ENCODE results near the gene NECTIN1.

NECTIN1 gene

DNA sequence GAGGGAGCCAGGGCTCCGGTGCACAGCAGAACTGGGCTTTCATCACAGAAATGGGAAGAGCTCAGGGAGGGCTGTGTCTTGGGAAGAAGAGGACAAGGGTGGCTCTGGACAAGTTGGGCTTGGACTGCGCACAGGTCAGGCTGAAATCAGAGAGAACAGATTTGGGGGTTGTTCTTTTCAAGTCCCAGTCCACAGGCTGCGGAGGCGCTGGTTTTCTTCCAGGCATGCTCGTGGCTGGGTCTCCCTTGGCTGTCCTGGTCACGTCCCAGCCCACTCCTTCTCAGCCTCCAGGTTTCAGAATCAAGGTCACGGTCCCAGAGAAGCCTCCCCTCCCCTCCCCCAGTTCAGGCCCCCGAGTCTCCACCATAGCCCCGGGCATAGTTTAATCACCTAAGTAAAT, 17.0 kb downstream of the NECTIN1 start:
- no peak overlapping the region for H3K18ac ChIP-seq (ENCODE audit: low read length)
- peaks cover 30% of the 10 kb centered on the region for H3K4me1 ChIP-seq (ENCODE audit: control insufficient read depth, low read depth, low read length)
- WGBS (ENCODE audit: extremely low coverage, insufficient coverage, low lambda C conversion rate): no CpG with 5 or more reads among the region's 9 CpGs

GRCh38 chr11:119711476-119711875, 17.5 kb downstream of the NECTIN1 start:
- no peak overlapping the region for H3K4me3 ChIP-seq (ENCODE audit: low read length)
- H3K36me3 ChIP-seq (ENCODE audit: control insufficient read depth, insufficient read depth, low read length): no peaks in the 10 kb centered on the region
- peaks cover 24% of the 10 kb centered on the region for H3K79me1 ChIP-seq (ENCODE audit: low read length)
- H3K4me1 ChIP-seq (ENCODE audit: control insufficient read depth, low read depth, low read length): peaks cover 30% of the 10 kb centered on the region
- no peak overlapping the region for H3K9ac ChIP-seq (ENCODE audit: low read length)
- H4K5ac ChIP-seq (ENCODE audit: low read length): no peak overlapping the region
- H3K79me2 ChIP-seq (ENCODE audit: control insufficient read depth, insufficient read depth, low read length): peaks cover 23% of the 10 kb centered on the region
- no peak overlapping the region for H2BK5ac ChIP-seq (ENCODE audit: low read length)
- no peak overlapping the region for H2AK5ac ChIP-seq (ENCODE audit: low read length)
- H3K4me2 ChIP-seq (ENCODE audit: low read length): no peak overlapping the region
- no peak for DNase-seq
- H3K4ac ChIP-seq (ENCODE audit: low read depth, low read length): no peak overlapping the region
- no peak overlapping the region for H3K27ac ChIP-seq (ENCODE audit: low read depth, low read length)
- H2BK15ac ChIP-seq (replicated peaks; ENCODE audit: low read depth): no peak overlapping the region
- H2BK120ac ChIP-seq (ENCODE audit: low read depth, low read length): no peak overlapping the region
- peak overlapping the region; percentile 35 for H3K56ac ChIP-seq (ENCODE audit: low read length)
- no CpG with 5 or more reads among the region's 4 CpGs for WGBS (ENCODE audit: extremely low coverage, insufficient coverage, low lambda C conversion rate)
- no peak overlapping the region for H3K18ac ChIP-seq (ENCODE audit: low read length)
- H3K27me3 ChIP-seq (ENCODE audit: insufficient read depth, low read length, poor library complexity): no peaks in the 10 kb centered on the region
- no peak overlapping the region for H3K23ac ChIP-seq (ENCODE audit: low read length)
- H4K8ac ChIP-seq (ENCODE audit: low read depth, low read length): no peak overlapping the region

More for the DNA sequence above, 17.0 kb downstream of the NECTIN1 start:
- Histone ChIP-seq H3K4me3 (ENCODE audit: low read length) (no peak overlapping the region), H3K9ac (ENCODE audit: low read length) (no peak overlapping the region), H2BK15ac (replicated peaks; ENCODE audit: low read depth) (no peak overlapping the region), H3K27me3 (ENCODE audit: insufficient read depth, low read length, poor library complexity) (no peaks in the 10 kb centered on the region), H4K5ac (ENCODE audit: low read length) (no peak overlapping the region), H3K23ac (ENCODE audit: low read length) (no peak overlapping the region), H3K36me3 (ENCODE audit: control insufficient read depth, insufficient read depth, low read length) (no peaks in the 10 kb centered on the region), H4K8ac (ENCODE audit: low read depth, low read length) (no peak overlapping the region), H2BK120ac (ENCODE audit: low read depth, low read length) (no peak overlapping the region), H3K27ac (ENCODE audit: low read depth, low read length) (no peak overlapping the region), H3K4me2 (ENCODE audit: low read length) (no peak overlapping the region), H2AK5ac (ENCODE audit: low read length) (no peak overlapping the region), H2BK5ac (ENCODE audit: low read length) (no peak overlapping the region), H3K79me1 (ENCODE audit: low read length) (peaks cover 27% of the 10 kb centered on the region), H3K56ac (ENCODE audit: low read length) (peak overlapping the region; percentile 35), H3K4ac (ENCODE audit: low read depth, low read length) (no peak overlapping the region), H3K79me2 (ENCODE audit: control insufficient read depth, insufficient read depth, low read length) (peaks cover 26% of the 10 kb centered on the region)
- DNase-seq: no peak

- DNase-seq: no peak
- Histone ChIP-seq H3K4me3 (ENCODE audit: low read length) (no peak overlapping the region), H2BK15ac (replicated peaks; ENCODE audit: low read depth) (no peak overlapping the region), H3K56ac (ENCODE audit: low read length) (no peak overlapping the region), H3K79me2 (ENCODE audit: control insufficient read depth, insufficient read depth, low read length) (peaks cover 16% of the 10 kb centered on the region), H3K4me2 (ENCODE audit: low read length) (no peak overlapping the region), H3K27ac (ENCODE audit: low read depth, low read length) (no peak overlapping the region), H4K8ac (ENCODE audit: low read depth, low read length) (no peak overlapping the region), H2AK5ac (ENCODE audit: low read length) (no peak overlapping the region), H3K9ac (ENCODE audit: low read length) (no peak overlapping the region), H3K23ac (ENCODE audit: low read length) (no peak overlapping the region), H3K27me3 (ENCODE audit: insufficient read depth, low read length, poor library complexity) (no peaks in the 10 kb centered on the region), H3K36me3 (ENCODE audit: control insufficient read depth, insufficient read depth, low read length) (no peaks in the 10 kb centered on the region), H3K79me1 (ENCODE audit: low read length) (peaks cover 20% of the 10 kb centered on the region), H3K18ac (ENCODE audit: low read length) (no peak overlapping the region), H2BK5ac (ENCODE audit: low read length) (no peak overlapping the region), H4K5ac (ENCODE audit: low read length) (no peak overlapping the region), H3K4ac (ENCODE audit: low read depth, low read length) (no peak overlapping the region), H3K4me1 (ENCODE audit: control insufficient read depth, low read depth, low read length) (peaks cover 30% of the 10 kb centered on the region), H2BK120ac (ENCODE audit: low read depth, low read length) (no peak overlapping the region)
- WGBS (ENCODE audit: extremely low coverage, insufficient coverage, low lambda C conversion rate): no CpG with 5 or more reads among the region's 2 CpGs
Measured at GRCh38 chr11:119710417-119710816, 18.6 kb downstream of the NECTIN1 start.

- Histone ChIP-seq H2BK120ac (ENCODE audit: low read depth, low read length) (no peak overlapping the region), H2BK15ac (replicated peaks; ENCODE audit: low read depth) (no peak overlapping the region), H3K9ac (ENCODE audit: low read length) (peak overlapping the region; percentile 39), H3K27me3 (ENCODE audit: insufficient read depth, low read length, poor library complexity) (no peaks in the 10 kb centered on the region), H4K5ac (ENCODE audit: low read length) (no peak overlapping the region), H3K56ac (ENCODE audit: low read length) (peak overlapping the region; percentile 69), H3K36me3 (ENCODE audit: control insufficient read depth, insufficient read depth, low read length) (no peaks in the 10 kb centered on the region), H3K4me2 (ENCODE audit: low read length) (no peak overlapping the region), H3K4me3 (ENCODE audit: low read length) (no peak overlapping the region), H3K23ac (ENCODE audit: low read length) (no peak overlapping the region), H2AK5ac (ENCODE audit: low read length) (no peak overlapping the region), H3K27ac (ENCODE audit: low read depth, low read length) (no peak overlapping the region), H3K79me2 (ENCODE audit: control insufficient read depth, insufficient read depth, low read length) (peaks cover 13% of the 10 kb centered on the region), H4K8ac (ENCODE audit: low read depth, low read length) (no peak overlapping the region), H3K79me1 (ENCODE audit: low read length) (peaks cover 20% of the 10 kb centered on the region), H2BK5ac (ENCODE audit: low read length) (no peak overlapping the region), H3K4me1 (ENCODE audit: control insufficient read depth, low read depth, low read length) (peaks cover 28% of the 10 kb centered on the region), H3K4ac (ENCODE audit: low read depth, low read length) (no peak overlapping the region), H3K18ac (ENCODE audit: low read length) (no peak overlapping the region)
- DNase-seq: peak; percentile 99
- no CpG with 5 or more reads among the region's 22 CpGs for WGBS (ENCODE audit: extremely low coverage, insufficient coverage, low lambda C conversion rate)
Measured at GRCh38 chr11:119709638-119710346, 19.2 kb downstream of the NECTIN1 start.

- H3K4ac ChIP-seq (ENCODE audit: low read depth, low read length): no peak overlapping the region
- no peak overlapping the region for H3K18ac ChIP-seq (ENCODE audit: low read length)
- no peak overlapping the region for H3K23ac ChIP-seq (ENCODE audit: low read length)
- H3K4me3 ChIP-seq (ENCODE audit: low read length): no peak overlapping the region
- no peaks in the 10 kb centered on the region for H3K36me3 ChIP-seq (ENCODE audit: control insufficient read depth, insufficient read depth, low read length)
- H3K4me2 ChIP-seq (ENCODE audit: low read length): no peak overlapping the region
- H2AK5ac ChIP-seq (ENCODE audit: low read length): no peak overlapping the region
- no peak overlapping the region for H2BK120ac ChIP-seq (ENCODE audit: low read depth, low read length)
- no peak overlapping the region for H4K8ac ChIP-seq (ENCODE audit: low read depth, low read length)
- no peak overlapping the region for H3K27ac ChIP-seq (ENCODE audit: low read depth, low read length)
- no peak overlapping the region for H2BK5ac ChIP-seq (ENCODE audit: low read length)
- peaks cover 17% of the 10 kb centered on the region for H3K79me1 ChIP-seq (ENCODE audit: low read length)
- peak overlapping the region; percentile 69 for H3K56ac ChIP-seq (ENCODE audit: low read length)
- no peak overlapping the region for H2BK15ac ChIP-seq (replicated peaks; ENCODE audit: low read depth)
- peaks cover 11% of the 10 kb centered on the region for H3K79me2 ChIP-seq (ENCODE audit: control insufficient read depth, insufficient read depth, low read length)
- H3K9ac ChIP-seq (ENCODE audit: low read length): peak overlapping the region; percentile 39
- no peak overlapping the region for H4K5ac ChIP-seq (ENCODE audit: low read length)
- WGBS (ENCODE audit: extremely low coverage, insufficient coverage, low lambda C conversion rate): no CpG with 5 or more reads among the region's 9 CpGs
- DNase-seq: no peak
- H3K4me1 ChIP-seq (ENCODE audit: control insufficient read depth, low read depth, low read length): peaks cover 25% of the 10 kb centered on the region
- no peaks in the 10 kb centered on the region for H3K27me3 ChIP-seq (ENCODE audit: insufficient read depth, low read length, poor library complexity)
Measured at GRCh38 chr11:119709171-119709570, 19.8 kb downstream of the NECTIN1 start.

DNA sequence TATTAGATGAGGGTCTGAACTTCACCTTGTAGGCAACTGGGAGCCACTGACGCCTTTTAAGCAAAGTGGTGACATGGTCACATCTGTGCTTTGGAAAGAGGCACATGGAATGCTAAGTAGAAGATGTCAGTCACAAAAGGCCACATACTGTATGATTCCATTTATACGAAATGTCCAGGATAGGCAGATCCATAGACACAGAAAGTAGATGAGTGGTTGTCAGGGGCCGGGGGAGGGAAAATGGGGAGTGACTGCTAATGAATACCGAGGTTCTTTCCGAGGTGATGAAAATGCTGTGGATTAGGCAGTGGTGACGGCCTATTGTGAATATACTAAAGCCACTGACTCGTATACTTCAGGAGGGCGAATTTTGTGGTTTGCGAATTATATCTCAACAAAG, 20.6 kb downstream of the NECTIN1 start:
- no peak for DNase-seq
- no peak overlapping the region for H3K23ac ChIP-seq (ENCODE audit: low read length)
- H3K79me1 ChIP-seq (ENCODE audit: low read length): peaks cover 19% of the 10 kb centered on the region
- H3K27me3 ChIP-seq (ENCODE audit: insufficient read depth, low read length, poor library complexity): no peaks in the 10 kb centered on the region
- H3K4ac ChIP-seq (ENCODE audit: low read depth, low read length): no peak overlapping the region
- no peak overlapping the region for H2BK15ac ChIP-seq (replicated peaks; ENCODE audit: low read depth)
- H4K8ac ChIP-seq (ENCODE audit: low read depth, low read length): no peak overlapping the region
- H3K18ac ChIP-seq (ENCODE audit: low read length): no peak overlapping the region
- no peak overlapping the region for H4K5ac ChIP-seq (ENCODE audit: low read length)
- H2BK5ac ChIP-seq (ENCODE audit: low read length): no peak overlapping the region
- WGBS (ENCODE audit: extremely low coverage, insufficient coverage, low lambda C conversion rate): no CpG with 5 or more reads among the region's 9 CpGs
- H3K27ac ChIP-seq (ENCODE audit: low read depth, low read length): no peak overlapping the region
- H3K36me3 ChIP-seq (ENCODE audit: control insufficient read depth, insufficient read depth, low read length): no peaks in the 10 kb centered on the region
- no peak overlapping the region for H3K9ac ChIP-seq (ENCODE audit: low read length)
- H2BK120ac ChIP-seq (ENCODE audit: low read depth, low read length): no peak overlapping the region
- peaks cover 18% of the 10 kb centered on the region for H3K4me1 ChIP-seq (ENCODE audit: control insufficient read depth, low read depth, low read length)
- no peak overlapping the region for H3K4me2 ChIP-seq (ENCODE audit: low read length)
- no peak overlapping the region for H3K56ac ChIP-seq (ENCODE audit: low read length)
- H3K79me2 ChIP-seq (ENCODE audit: control insufficient read depth, insufficient read depth, low read length): peaks cover 8% of the 10 kb centered on the region
- H2AK5ac ChIP-seq (ENCODE audit: low read length): no peak overlapping the region
- H3K4me3 ChIP-seq (ENCODE audit: low read length): no peak overlapping the region

Data from mesendoderm (in vitro differentiated cells).